ENCODE data around the gene MARCHF3.
"Not testable (repeated sequence)": the region's sequence is repeated elsewhere in the genome, so short reads cannot be mapped to it uniquely, and the experiment has no call there.

The MARCHF3 gene

GRCh38 chr5:126845470-126846070 lies 184.8 kb downstream of the MARCHF3 start:
- DNase-seq, result not testable (repeated sequence)

- not testable (repeated sequence) for DNase-seq
Measured at GRCh38 chr5:126843375-126843774, 187.0 kb downstream of the MARCHF3 start.

GRCh38 chr5:126839407-126839806 lies 191.0 kb downstream of the MARCHF3 start:
- DNase-seq, result not testable (repeated sequence)

- DNase-seq, result no peak
Measured at GRCh38 chr5:126837906-126838539, 192.3 kb downstream of the MARCHF3 start.

GRCh38 chr5:126837242-126837641 lies 193.1 kb downstream of the MARCHF3 start:
- DNase-seq, result no peak

- DNase-seq, result no peak
Measured at GRCh38 chr5:126836778-126837177, 193.6 kb downstream of the MARCHF3 start.

- no peak for DNase-seq
Measured at GRCh38 chr5:126831156-126831555, 199.2 kb downstream of the MARCHF3 start.

GRCh38 chr5:126830061-126830460 lies 200.3 kb downstream of the MARCHF3 start:
- DNase-seq, result no peak

- DNase-seq, result no peak
Measured at GRCh38 chr5:126829098-126829497, 201.3 kb downstream of the MARCHF3 start.

- no peak for DNase-seq
Measured at GRCh38 chr5:126826619-126827215, 203.6 kb downstream of the MARCHF3 start.

- DNase-seq, result no peak
Measured at GRCh38 chr5:126819253-126819652, 211.1 kb downstream of the MARCHF3 start.

GRCh38 chr5:126818736-126819135 lies 211.6 kb downstream of the MARCHF3 start:
- no peak for DNase-seq

Measured in left hindlimb (tissue), 1 donor.